GM23248 (cell line): ENCODE data around the gene OR51B5. TPM values are rescaled to one million over a fixed set of nuclear protein-coding genes. Genes with fewer than 3 reads are reported as not detected.

ENCODE experiments used
- DNase-seq: peaks from one replicate; pipeline ENCODE4 v3.0.0-alpha.2; 2015
- H2AFZ ChIP-seq: fragments of 200-600 bp; sonication (generic); 2 replicates; pipeline ENCODE4 v1.6.1; 2016; ENCODE audit warnings: antibody characterized with exemption
- H3F3A ChIP-seq: fragments of 200-600 bp; sonication (generic); 2 replicates; pipeline ENCODE4 v1.6.1; 2016; ENCODE audit warnings: mild to moderate bottlenecking, antibody characterized with exemption, mixed run types; ENCODE audit not compliant: insufficient read depth
- H3K27ac ChIP-seq: fragments of 200-600 bp; sonication (generic); 2 replicates; pipeline ENCODE4 v1.5.1; 2016; ENCODE audit warnings: mild to moderate bottlenecking
- H3K27me3 ChIP-seq: fragments of 200-600 bp; sonication (generic); replicated peaks from 2 replicates; pipeline ENCODE4 v1.6.1; 2016; ENCODE audit warnings: mild to moderate bottlenecking; ENCODE audit not compliant: insufficient read depth
- H3K36me3 ChIP-seq: fragments of 200-600 bp; sonication (generic); 2 replicates; pipeline ENCODE4 v1.6.1; 2016; ENCODE audit warnings: low read depth, mild to moderate bottlenecking
- H3K4me1 ChIP-seq: fragments of 200-600 bp; sonication (generic); 2 replicates; pipeline ENCODE4 v1.6.1; 2016; ENCODE audit warnings: mild to moderate bottlenecking; ENCODE audit not compliant: insufficient read depth
- H3K4me2 ChIP-seq: fragments of 200-600 bp; sonication (generic); one replicate; pipeline ENCODE4 v1.6.1; 2016; ENCODE audit warnings: mild to moderate bottlenecking; ENCODE audit not compliant: unreplicated experiment
- H3K4me3 ChIP-seq: fragments of 200-600 bp; sonication (generic); 2 replicates; pipeline ENCODE4 v1.5.1; 2016; ENCODE audit warnings: mild to moderate bottlenecking
- H3K79me2 ChIP-seq: fragments of 200-600 bp; sonication (generic); 2 replicates; pipeline ENCODE4 v1.6.1; 2016; ENCODE audit warnings: mild to moderate bottlenecking; ENCODE audit not compliant: insufficient read depth
- H3K9ac ChIP-seq: fragments of 200-600 bp; sonication (generic); 2 replicates; pipeline ENCODE4 v1.6.1; 2016; ENCODE audit warnings: mild to moderate bottlenecking
- H3K9me2 ChIP-seq: fragments of 200-600 bp; sonication (generic); 2 replicates; pipeline ENCODE4 v1.6.1; 2016; ENCODE audit warnings: mixed run types, mild to moderate bottlenecking, moderate library complexity; ENCODE audit not compliant: insufficient read depth
- H3K9me3 ChIP-seq: fragments of 200-600 bp; sonication (generic); one replicate; pipeline ENCODE4 v1.6.1; 2017; ENCODE audit warnings: low read depth
- H4K20me1 ChIP-seq: fragments of 200-600 bp; sonication (generic); 2 replicates; pipeline ENCODE4 v1.6.0; 2016; ENCODE audit not compliant: insufficient read depth
- EZH2 ChIP-seq: fragments of 200-600 bp; sonication (generic); IDR thresholded peaks from 2 replicates; pipeline ENCODE4 v1.6.1; 2018; ENCODE audit warnings: antibody characterized with exemption, mild to moderate bottlenecking; ENCODE audit not compliant: insufficient read depth, poor library complexity, severe bottlenecking
- EZH2phosphoT487 ChIP-seq: fragments of 200-600 bp; sonication (generic); IDR thresholded peaks from 2 replicates; pipeline ENCODE4 v1.6.1; 2018; ENCODE audit warnings: antibody characterized with exemption, moderate library complexity, mild to moderate bottlenecking, low read depth; ENCODE audit not compliant: insufficient read depth
- WGBS, 2 experiments: methylation state at CpG; one replicate each; pipeline ENCODE4 v1.1.6; 2015 to 2017; ENCODE audit warnings: low lambda C conversion rate in 2 of 2, low coverage in 1 of 2; ENCODE audit errors: missing lambda C conversion rate in 2 of 2; 5-methylcytosine and 5-hydroxymethylcytosine counted together
- in situ Hi-C: fragments of 300-500 bp; cut with MboI; formaldehyde crosslinking; loops from 2 replicates; pipeline ENCODE4 v1.15.0; 2020
- polyA plus RNA-seq: library from polyadenylated mRNA; unstranded; fragments of >200 nt; fragmentation: Nextera tagmentation; extraction: Ambion mirVana; gene quantifications from 2 replicates; pipeline ENCODE4 v1.2.1, GENCODE V29; 2016
- total RNA-seq: library from RNA; depleted of rRNA; stranded (reverse); fragments of >200 nt; shearing (Covaris generic); gene quantifications from 2 replicates; pipeline ENCODE4 v1.2.3, GENCODE V29; 2014; rRNA removed

The OR51B5 gene, protein sequence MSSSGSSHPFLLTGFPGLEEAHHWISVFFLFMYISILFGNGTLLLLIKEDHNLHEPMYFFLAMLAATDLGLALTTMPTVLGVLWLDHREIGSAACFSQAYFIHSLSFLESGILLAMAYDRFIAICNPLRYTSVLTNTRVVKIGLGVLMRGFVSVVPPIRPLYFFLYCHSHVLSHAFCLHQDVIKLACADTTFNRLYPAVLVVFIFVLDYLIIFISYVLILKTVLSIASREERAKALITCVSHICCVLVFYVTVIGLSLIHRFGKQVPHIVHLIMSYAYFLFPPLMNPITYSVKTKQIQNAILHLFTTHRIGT
- not detected in 2 replicates for total RNA-seq
- polyA plus RNA-seq: not detected in 2 replicates

GRCh38 chr11:5343474-5344335 lies at the start of gene OR51B5:
OR51B5 (minus strand) TSS chr11:5343524; CDS start chr11:5343524, 0 bp downstream.
- no peak within 1 kb of the TSS for H3K9ac ChIP-seq
- no peaks in the 10 kb centered on the region for H3K79me2 ChIP-seq
- peaks cover 6% of the 10 kb centered on the region for H3K4me1 ChIP-seq
- no peak within 1 kb of the TSS for H3K4me3 ChIP-seq
- no peaks in the 10 kb centered on the region for H4K20me1 ChIP-seq
- H3K9me3 ChIP-seq: no peaks in the 10 kb centered on the region
- DNase-seq: no peak
- H3K27me3 ChIP-seq: no peaks in the 10 kb centered on the region
- in situ Hi-C loops: no loop called here
- H2AFZ ChIP-seq: peak within 1 kb of the TSS; percentile 22; the same call in 1 of the 2 replicates
- WGBS, 2 experiments: 64% methylated on average over 6 of the region's 6 CpGs
- no peak for TF ChIP-seq EZH2
- TF ChIP-seq EZH2phosphoT487: no peak
- no peak within 1 kb of the TSS for H3K27ac ChIP-seq
- peaks cover 3% of the 10 kb centered on the region; the same call in 1 of the 2 replicates for H3K9me2 ChIP-seq
- H3K4me2 ChIP-seq: no peak within 1 kb of the TSS
- no peaks in the 10 kb centered on the region for H3F3A ChIP-seq
- no peaks in the 10 kb centered on the region for H3K36me3 ChIP-seq

DNA sequence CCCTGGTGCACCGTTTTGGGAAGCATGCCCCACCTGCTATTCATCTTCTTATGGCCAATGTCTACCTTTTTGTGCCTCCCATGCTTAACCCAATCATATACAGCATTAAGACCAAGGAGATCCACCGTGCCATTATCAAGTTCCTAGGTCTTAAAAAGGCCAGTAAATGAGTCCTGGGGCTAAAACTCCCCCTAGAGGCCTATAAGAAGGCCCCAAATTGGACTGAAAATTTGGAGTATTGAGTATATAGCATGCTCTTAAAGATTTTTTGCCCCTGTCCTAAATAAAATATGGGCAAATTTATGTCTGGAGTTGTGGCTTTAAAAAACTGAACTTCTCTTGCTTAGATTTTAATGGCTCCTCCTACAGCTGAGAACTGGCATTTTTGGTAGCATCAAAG lies 46.9 kb upstream of the OR51B5 start:
- 32 to 39% methylated on average over 2 of the region's 2 CpGs for WGBS, 2 experiments
- no peak overlapping the region for H2AFZ ChIP-seq
- no peaks in the 10 kb centered on the region for H3K79me2 ChIP-seq
- H3K9me2 ChIP-seq: no peaks in the 10 kb centered on the region
- H3K4me2 ChIP-seq: no peak overlapping the region
- peaks cover 6% of the 10 kb centered on the region; the same call in 1 of the 2 replicates for H3K27me3 ChIP-seq
- TF ChIP-seq EZH2 (no peak), EZH2phosphoT487 (no peak)
- H3K4me1 ChIP-seq: no peaks in the 10 kb centered on the region
- H3F3A ChIP-seq: no peaks in the 10 kb centered on the region
- H3K9me3 ChIP-seq: no peaks in the 10 kb centered on the region
- no peak overlapping the region for H3K9ac ChIP-seq
- DNase-seq: no peak
- no peaks in the 10 kb centered on the region for H3K36me3 ChIP-seq
- no peak overlapping the region for H3K27ac ChIP-seq
- no peaks in the 10 kb centered on the region for H4K20me1 ChIP-seq
- H3K4me3 ChIP-seq: no peak overlapping the region
- in situ Hi-C loops: loop anchor here (25.0 kb wide), 1 partner anchor 753 kb away; the partner anchor contains the start of genes OR51D1 and OR51E1

DNA sequence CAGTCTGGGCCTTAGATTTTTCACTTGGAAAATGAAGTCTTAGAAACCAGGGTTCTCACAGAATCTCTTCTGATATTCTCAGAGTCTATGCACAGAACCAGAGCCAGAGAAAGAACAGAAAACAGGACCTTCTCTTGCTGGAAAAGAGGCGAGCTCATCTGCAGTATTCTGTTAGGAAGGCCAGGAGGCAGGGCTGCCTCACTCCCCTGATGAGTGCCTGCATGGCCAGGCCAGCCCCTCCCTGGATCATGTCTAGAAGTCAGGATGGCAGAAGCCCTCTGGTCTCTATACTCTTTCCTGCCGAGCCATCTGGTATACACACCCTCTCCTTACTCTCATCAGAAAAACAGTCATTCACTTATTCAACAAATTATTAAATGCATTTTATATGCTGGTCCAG lies 41.0 kb upstream of the OR51B5 start:
- no peak for DNase-seq
- 25 to 45% methylated on average over 2 of the region's 2 CpGs for WGBS, 2 experiments
- Histone ChIP-seq H4K20me1 (no peaks in the 10 kb centered on the region), H2AFZ (no peak overlapping the region), H3K9me3 (no peaks in the 10 kb centered on the region), H3K27ac (no peak overlapping the region), H3K4me3 (no peak overlapping the region), H3K9me2 (no peaks in the 10 kb centered on the region), H3K4me2 (no peak overlapping the region), H3K9ac (no peak overlapping the region), H3K27me3 (peaks cover 6% of the 10 kb centered on the region; the same call in 1 of the 2 replicates), H3K79me2 (no peaks in the 10 kb centered on the region), H3F3A (no peaks in the 10 kb centered on the region), H3K4me1 (no peaks in the 10 kb centered on the region), H3K36me3 (no peaks in the 10 kb centered on the region)
- in situ Hi-C loops: loop anchor here (10.0 to 25.0 kb wide), 2 partner anchors 260 to 747 kb away; partner anchors contain the start of genes OR51D1 and OR51E1
- TF ChIP-seq EZH2 (no peak), EZH2phosphoT487 (no peak)

- no peaks in the 10 kb centered on the region for H3K79me2 ChIP-seq
- TF ChIP-seq EZH2 (no peak), EZH2phosphoT487 (no peak)
- no peak for DNase-seq
- no peaks in the 10 kb centered on the region for H3K4me1 ChIP-seq
- no peak within 1 kb of the TSS for H3K4me3 ChIP-seq
- 44 to 50% methylated on average over 1 of the region's 1 CpG for WGBS, 2 experiments
- no peaks in the 10 kb centered on the region for H3K9me3 ChIP-seq
- peaks cover 4% of the 10 kb centered on the region; the same call in 1 of the 2 replicates for H3K27me3 ChIP-seq
- no peak within 1 kb of the TSS for H3K9ac ChIP-seq
- no peak within 1 kb of the TSS for H3K27ac ChIP-seq
- in situ Hi-C loops: loop anchor here (10.0 to 25.0 kb wide), 2 partner anchors 259 to 746 kb away; partner anchors contain the start of genes OR51D1 and OR51E1
- no peaks in the 10 kb centered on the region for H3F3A ChIP-seq
- H2AFZ ChIP-seq: no peak within 1 kb of the TSS
- no peaks in the 10 kb centered on the region for H4K20me1 ChIP-seq
- H3K36me3 ChIP-seq: no peaks in the 10 kb centered on the region
- no peak within 1 kb of the TSS for H3K4me2 ChIP-seq
- no peaks in the 10 kb centered on the region for H3K9me2 ChIP-seq
Measured at GRCh38 chr11:5383576-5383975, 40.3 kb upstream of the OR51B5 start, which contains the start of gene OR51M1. OR51M1 (plus strand) TSS chr11:5383812; CDS start chr11:5389399, 5,587 bp downstream.
